HG02840 (cell line): ENCODE results near the gene SRCIN1.
"Not testable (repeated sequence)": the region's sequence is repeated elsewhere in the genome, so short reads cannot be mapped to it uniquely, and the experiment has no call there.

Experiments
- ATAC-seq: cut with Tn5 transposase; IDR thresholded peaks from one replicate; pipeline ENCODE4 v1.9.1; 2021; ENCODE audit warnings: mild to moderate bottlenecking, moderate library complexity, moderate number of reproducible peaks; ENCODE audit not compliant: unreplicated experiment, low FRiP score

The SRCIN1 gene

GRCh38 chr17:38512473-38513058 is 93.2 kb downstream of the SRCIN1 start:
- ATAC-seq: no peak

GRCh38 chr17:38511150-38512108 is 94.3 kb downstream of the SRCIN1 start:
- no peak for ATAC-seq

DNA sequence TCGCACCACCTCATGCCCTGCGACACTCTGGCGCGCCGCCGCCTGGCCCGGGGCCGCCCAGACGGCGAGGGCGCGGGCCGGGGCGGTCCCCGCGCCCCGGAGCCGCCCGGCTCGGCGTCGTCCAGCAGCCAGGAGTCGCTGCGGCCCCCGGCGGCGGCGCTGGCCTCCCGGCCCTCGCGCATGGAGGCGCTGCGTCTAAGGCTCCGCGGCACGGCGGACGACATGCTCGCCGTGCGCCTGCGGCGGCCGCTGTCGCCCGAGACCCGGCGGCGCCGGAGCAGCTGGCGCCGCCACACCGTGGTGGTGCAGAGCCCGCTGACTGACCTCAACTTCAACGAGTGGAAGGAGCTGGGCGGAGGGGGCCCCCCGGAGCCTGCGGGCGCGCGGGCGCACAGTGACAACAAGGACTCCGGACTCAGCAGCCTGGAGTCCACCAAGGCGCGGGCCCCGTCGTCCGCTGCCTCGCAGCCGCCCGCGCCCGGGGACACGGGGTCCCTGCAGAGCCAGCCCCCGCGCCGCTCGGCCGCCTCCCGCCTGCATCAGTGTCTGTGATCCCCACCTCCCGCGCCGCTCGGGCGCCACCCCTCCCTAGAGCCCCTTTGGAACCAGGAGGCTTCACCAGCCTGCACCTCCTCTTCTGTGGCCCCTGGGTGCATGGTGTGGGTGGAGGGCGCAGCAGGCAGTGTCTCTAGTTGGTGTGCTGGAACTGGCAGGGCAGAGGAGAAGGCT is 95.2 kb downstream of the SRCIN1 start:
- no peak for ATAC-seq

DNA sequence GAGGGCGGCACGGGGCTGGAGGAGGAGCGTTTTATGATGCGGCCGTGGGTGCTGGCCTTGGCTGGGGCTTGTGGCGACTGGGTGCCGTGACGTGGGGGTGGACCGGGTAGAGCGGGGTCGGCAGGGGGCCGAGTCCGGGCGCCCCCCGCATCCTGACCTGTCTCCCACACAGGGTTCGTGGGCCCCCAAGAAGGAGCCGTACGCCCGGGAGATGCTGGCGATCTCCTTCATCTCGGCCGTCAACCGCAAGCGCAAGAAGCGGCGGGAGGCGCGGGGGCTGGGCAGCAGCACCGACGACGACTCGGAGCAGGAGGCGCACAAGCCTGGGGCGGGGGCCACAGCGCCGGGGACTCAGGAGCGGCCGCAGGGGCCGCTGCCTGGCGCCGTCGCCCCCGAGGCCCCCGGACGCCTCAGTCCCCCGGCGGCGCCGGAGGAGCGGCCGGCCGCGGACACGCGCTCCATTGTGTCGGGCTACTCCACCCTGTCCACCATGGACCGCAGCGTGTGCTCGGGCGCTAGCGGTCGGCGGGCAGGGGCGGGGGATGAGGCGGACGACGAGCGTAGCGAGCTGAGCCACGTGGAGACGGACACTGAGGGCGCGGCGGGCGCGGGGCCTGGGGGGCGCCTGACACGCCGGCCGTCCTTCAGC is 95.9 kb downstream of the SRCIN1 start:
- no peak for ATAC-seq

- ATAC-seq: no peak
Observed at GRCh38 chr17:38508954-38509771, 96.6 kb downstream of the SRCIN1 start.

- ATAC-seq: no peak
Observed at GRCh38 chr17:38508570-38508950, 97.2 kb downstream of the SRCIN1 start.

DNA sequence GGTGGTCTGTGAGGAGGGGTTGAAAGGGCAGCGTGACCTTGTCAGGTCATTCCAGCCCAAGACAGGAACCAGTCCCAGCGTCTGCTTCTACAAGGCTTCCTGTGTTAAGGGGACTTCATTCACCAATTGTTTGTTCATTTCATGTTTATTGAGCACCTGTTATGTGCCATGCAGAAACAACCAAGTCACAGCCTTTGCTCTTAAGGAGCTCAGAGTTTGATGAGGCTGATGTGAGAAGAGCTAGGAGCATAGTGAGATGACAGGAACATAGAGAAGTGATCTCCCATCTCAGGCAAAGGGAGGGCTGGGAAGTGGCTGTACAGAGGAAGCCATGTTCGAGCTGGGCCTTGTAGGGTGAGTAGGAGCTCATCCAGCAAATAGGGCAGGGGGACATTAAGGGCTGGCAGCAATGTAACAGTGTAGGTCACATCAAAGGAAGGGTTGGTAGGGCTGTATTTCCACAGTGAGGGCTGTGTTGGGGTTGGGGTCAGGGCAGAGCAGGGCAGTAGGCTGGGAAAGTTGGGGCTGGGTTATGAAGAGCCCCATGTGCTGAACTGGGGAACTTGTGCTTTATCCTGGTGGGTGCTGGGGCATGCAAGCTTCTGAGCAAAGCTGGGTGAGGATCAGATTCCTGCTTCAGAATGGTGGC is 97.7 kb downstream of the SRCIN1 start:
- ATAC-seq: no peak

DNA sequence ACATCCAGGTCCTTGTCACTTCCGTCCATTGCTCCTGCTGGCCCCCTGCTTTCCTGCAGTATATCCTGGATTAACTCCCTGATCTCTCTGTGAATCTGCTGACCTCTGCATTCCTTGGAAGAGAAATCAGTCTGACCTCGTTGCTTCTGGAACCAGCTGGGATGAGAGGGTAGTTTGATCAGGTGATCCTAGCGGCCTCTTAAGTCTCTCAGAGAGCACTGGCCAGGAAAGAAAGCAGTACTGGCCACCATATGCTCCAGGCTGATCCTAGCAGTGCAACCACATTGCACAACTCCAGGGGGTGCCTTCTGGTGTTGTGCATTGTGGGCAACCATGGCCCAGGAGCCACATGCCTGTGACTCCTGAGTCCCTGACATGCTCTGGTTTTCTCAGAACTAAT is 98.3 kb downstream of the SRCIN1 start:
- no peak for ATAC-seq

GRCh38 chr17:38504216-38504615 is 101.5 kb downstream of the SRCIN1 start:
- no peak for ATAC-seq

DNA sequence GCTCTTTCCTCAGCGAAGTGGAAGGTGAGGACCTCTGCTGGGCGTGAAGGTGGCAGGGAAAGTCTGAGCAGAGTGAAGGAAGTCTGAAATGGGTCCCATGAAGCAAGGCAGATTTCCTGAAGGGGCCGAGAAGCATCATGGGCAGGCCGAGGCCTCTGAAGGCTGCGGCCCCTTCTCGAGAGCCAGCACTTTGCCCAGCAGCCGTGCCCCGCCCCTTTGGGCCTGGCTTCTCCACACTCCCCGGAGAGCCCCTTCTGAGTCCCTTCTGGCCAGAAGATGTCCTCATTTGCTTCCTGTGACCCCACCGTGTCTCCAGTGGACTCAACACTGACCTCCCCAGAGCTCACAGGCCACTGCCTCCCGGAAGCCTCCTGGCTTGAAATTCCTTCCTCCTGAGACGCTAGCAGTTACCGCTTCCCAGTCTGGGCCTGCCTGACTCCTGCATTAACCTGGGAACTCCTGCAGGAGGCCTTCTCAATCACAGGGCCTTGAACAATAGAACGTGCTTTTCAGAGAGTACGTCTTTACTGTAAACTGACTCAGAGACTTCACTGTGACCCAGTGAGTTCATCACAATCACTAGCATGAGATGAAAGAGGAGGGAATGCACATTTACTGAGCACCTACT is 102.4 kb downstream of the SRCIN1 start:
- not testable (repeated sequence) for ATAC-seq

DNA sequence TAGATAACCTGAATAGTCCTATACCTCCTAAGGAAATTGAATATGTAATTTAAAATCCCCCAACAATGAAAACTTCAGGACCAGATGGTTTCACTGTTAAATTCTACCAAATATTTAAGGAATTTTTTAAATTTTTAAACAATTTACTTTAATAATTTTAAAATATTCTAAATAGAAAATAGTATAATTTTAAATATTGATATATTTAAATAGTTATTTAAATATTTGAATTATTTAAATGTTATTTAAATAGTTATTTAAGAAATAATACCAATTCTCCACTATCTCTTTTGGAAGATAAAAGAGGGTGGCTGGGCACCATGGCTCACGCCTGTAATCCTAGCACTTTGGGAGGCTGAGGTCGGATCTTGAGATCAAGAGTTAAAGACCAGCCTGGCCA is 104.0 kb downstream of the SRCIN1 start:
- ATAC-seq: not testable (repeated sequence)

- not testable (repeated sequence) for ATAC-seq
Observed at GRCh38 chr17:38499230-38499629, 106.5 kb downstream of the SRCIN1 start.

- no peak for ATAC-seq
Observed at GRCh38 chr17:38498353-38498752, 107.4 kb downstream of the SRCIN1 start.

GRCh38 chr17:38497656-38498055 is 108.1 kb downstream of the SRCIN1 start:
- ATAC-seq: not testable (repeated sequence)

DNA sequence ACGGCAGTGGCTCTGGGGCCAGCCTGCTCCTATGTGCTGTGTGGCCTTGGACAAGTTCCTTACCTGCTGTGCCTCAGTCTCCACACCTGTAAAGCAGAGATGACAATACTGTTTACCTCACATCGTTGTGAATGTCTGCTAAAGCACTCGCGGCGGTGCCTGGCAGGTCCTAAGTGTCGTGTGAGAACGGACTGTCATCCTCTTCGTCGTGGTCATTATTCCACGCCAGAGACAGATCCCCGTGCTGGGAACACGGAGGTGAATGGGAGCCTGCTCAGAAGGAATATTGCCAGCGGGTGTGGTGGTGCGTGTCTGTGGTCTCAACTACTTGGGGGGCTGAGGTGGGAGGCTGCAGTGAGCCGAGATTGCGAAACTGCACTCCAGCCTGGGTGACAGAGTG is 111.6 kb downstream of the SRCIN1 start:
- ATAC-seq: not testable (repeated sequence)

DNA sequence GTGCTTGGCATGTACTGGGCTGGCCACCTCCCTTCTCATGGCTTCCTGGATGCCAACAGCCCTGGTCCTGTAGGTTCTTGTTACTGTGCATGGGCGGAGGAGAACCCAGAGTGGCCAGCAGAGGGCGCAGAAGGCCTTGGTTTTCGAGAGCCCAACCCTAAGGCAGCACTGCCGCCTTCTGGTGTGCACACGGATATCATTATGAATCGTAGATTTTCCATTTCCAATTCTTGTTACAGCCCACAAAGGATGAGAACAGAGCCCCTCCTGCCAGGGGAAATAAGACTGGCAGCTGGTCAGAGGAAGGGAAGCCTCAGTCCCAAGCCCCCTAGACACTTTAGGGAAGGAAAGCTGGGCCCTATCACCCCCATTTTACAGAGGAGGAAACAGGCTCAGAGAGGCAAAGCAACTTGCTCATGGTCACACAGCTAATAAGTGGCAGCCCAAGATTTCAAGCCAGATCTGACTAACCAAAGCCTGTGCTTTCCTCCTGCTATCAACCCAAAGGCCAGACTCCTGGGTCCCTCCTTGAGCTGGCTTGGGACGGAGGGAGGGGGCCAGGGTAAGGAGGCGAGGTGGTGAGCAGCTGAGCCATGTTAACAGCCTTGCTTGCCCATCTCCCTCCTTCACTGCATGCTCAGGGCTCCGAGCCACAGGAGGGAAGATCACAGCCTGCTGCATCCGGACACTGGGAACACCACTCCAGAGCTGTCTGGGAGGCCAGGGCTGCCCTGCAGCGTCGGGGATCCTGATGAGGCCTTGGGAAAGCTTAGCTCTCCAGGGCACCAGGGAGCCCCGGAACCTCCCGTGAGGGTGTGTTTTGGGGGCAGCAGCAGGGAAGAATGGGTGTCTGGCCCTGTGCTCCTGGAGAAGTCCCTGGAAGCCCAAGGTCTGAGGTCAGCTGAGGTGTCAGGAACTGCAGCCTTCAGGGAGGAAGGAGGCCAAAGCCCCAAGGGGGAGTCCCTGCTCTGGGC is 113.4 kb downstream of the SRCIN1 start:
- ATAC-seq: not testable (repeated sequence)

- ATAC-seq: not testable (repeated sequence)
Observed at GRCh38 chr17:38491346-38492066, 114.2 kb downstream of the SRCIN1 start.
